Pancreas (tissue), 10 donors: ENCODE data around the gene CPT1A. TPM values are rescaled to one million over a fixed set of nuclear protein-coding genes. Genes with fewer than 3 reads are reported as not detected.
A peak's percentile ranks its signal among the peaks of the same experiment; 100 is the strongest.

ENCODE experiments used
- ATAC-seq, 4 donors: fragments of 200-7000 bp; cut with Tn5 transposase; one replicate each; pipeline versions ENCODE4 v1.8.0 to v1.9.1; 2020; ENCODE audit warnings: mild to moderate bottlenecking in 4 of 4, moderate library complexity in 4 of 4
- DNase-seq, 6 donors: peaks; one replicate each; pipeline ENCODE4 v3.0.0-alpha.2; 2020
- FAIRE-seq: peaks from 2 replicates; lab custom pipeline; 2012; peaks lifted over from hg19 to GRCh38; lab: Jason Lieb, UNC
- H3K27ac ChIP-seq, 4 donors: fragments of 200-600 bp; sonication (generic); 1 replicate in 3 of 4; 2 replicates in 1 of 4; pipeline versions ENCODE4 v1.5.0 to v1.8.0; 2020
- H3K27me3 ChIP-seq, 4 donors: fragments of 200-600 bp; one replicate each; pipeline ENCODE4 v1.8.0; 2021
- H3K36me3 ChIP-seq, 3 donors: fragments of 200-600 bp; sonication (generic) in 1 of 3; one replicate each; pipeline versions ENCODE4 v1.5.0 to v1.8.0; 2020 to 2021
- H3K4me1 ChIP-seq, 3 donors: fragments of 200-600 bp; one replicate each; pipeline ENCODE4 v1.8.0; 2021
- H3K4me3 ChIP-seq, 4 donors: fragments of 200-600 bp; sonication (generic) in 2 of 4; one replicate each; pipeline versions ENCODE4 v1.5.0 to v1.8.0; 2020 to 2021
- H3K9me3 ChIP-seq, 4 donors: fragments of 200-600 bp; one replicate each; pipeline ENCODE4 v1.8.0; 2021
- CTCF ChIP-seq, 4 donors: fragments of 200-600 bp; sonication (generic) in 3 of 4; IDR thresholded peaks; one replicate each; pipeline versions ENCODE4 v1.5.0 to v1.8.0; 2021; ENCODE audit warnings: antibody characterized with exemption in 4 of 4
- WGBS, 2 donors: extraction: QIAGEN DNeasy Blood & Tissue Kit; methylation state at CpG; one replicate each; pipeline ENCODE4 v1.1.7; 2013; 5-methylcytosine and 5-hydroxymethylcytosine counted together
- intact Hi-C, 3 donors: fragments of 100-400 bp; cut with DNase I; formaldehyde crosslinking; loops; one replicate each; pipeline versions ENCODE4 v1.11.1 to v1.14.2; 2022
- polyA plus RNA-seq, 2 donors: library from polyadenylated mRNA; stranded (reverse); fragments of 200-250 nt; gene quantifications; one replicate each; pipeline ENCODE4 v1.2.3, GENCODE V29; 2013
- total RNA-seq, 6 donors: library from RNA; stranded (reverse); fragmentation: NEBNext Ultra II Directional in 4 of 6; extraction: Animal tissue kit (Norgen Biotek cat#: 25700) in 4 of 6; gene quantifications; one replicate each; pipeline versions ENCODE4 v1.2.1 to v1.2.4, GENCODE V29; 2021 to 2023
- donor health status: healthy with polysubstance abuse.
- donor health status: DM: no; HTN: no; CAD: no; lungs with moderate emphysema.
- donor health status: DM: no; HTN: no; CAD: no.
- donor health status: control.
- donor health status: control.
- donor health status: Bipolar disorder and iron deficiency.
- donor health status: DM: yes; HTN: yes; CAD: no.
- donor health status: DM: no; HTN: no; CAD: no.
- donor health status: DM: no; HTN: no; CAD: no.
- donor health status: DM: yes; HTN: yes; CAD: no.

CPT1A gene
- total and polyA plus RNA-seq, 8 donors: 9.5 to 33.7 (median 20.5) TPM

GRCh38 chr11:68837583-68838571, 3.8 kb downstream of the CPT1A start:
- peaks cover 27 to 41% (median 39%) of the 10 kb centered on the region in 3 donors for H3K4me1 ChIP-seq
- no peak for FAIRE-seq
- peak overlapping the region; percentile 93 to 99 (median 94) for H3K27ac ChIP-seq
- peak overlapping the region in 2 of 4 donors; percentile 64 to 69 for H3K4me3 ChIP-seq
- no peak for ATAC-seq
- 70 to 74% methylated on average over 17 of the region's 17 CpGs for WGBS, 2 donors
- no peaks in the 10 kb centered on the region for H3K36me3 ChIP-seq
- no peak for DNase-seq
- no peak for TF ChIP-seq CTCF (IDR thresholded peaks at IDR 0.05)
- intact Hi-C loops: no loop called here
- H3K27me3 ChIP-seq: no peaks in the 10 kb centered on the region
- no peaks in the 10 kb centered on the region for H3K9me3 ChIP-seq

GRCh38 chr11:68835749-68836148, 6.0 kb downstream of the CPT1A start:
- no peaks in the 10 kb centered on the region for H3K9me3 ChIP-seq
- no peak overlapping the region for H3K4me3 ChIP-seq
- peaks cover 41 to 57% (median 47%) of the 10 kb centered on the region in 3 donors for H3K4me1 ChIP-seq
- no peak overlapping the region for H3K27ac ChIP-seq
- DNase-seq (no peak), ATAC-seq (no peak), FAIRE-seq (no peak)
- no peaks in the 10 kb centered on the region for H3K27me3 ChIP-seq
- no peak for TF ChIP-seq CTCF (IDR thresholded peaks at IDR 0.05)
- intact Hi-C loops: no loop called here
- WGBS, 2 donors: 28 to 35% methylated on average over 4 of the region's 4 CpGs
- no peaks in the 10 kb centered on the region for H3K36me3 ChIP-seq

GRCh38 chr11:68835328-68835727, 6.4 kb downstream of the CPT1A start:
- ATAC-seq (no peak), DNase-seq (no peak), FAIRE-seq (no peak)
- Histone ChIP-seq H3K4me3 (no peak overlapping the region), H3K4me1 (peaks cover 39 to 61% (median 47%) of the 10 kb centered on the region in 3 donors), H3K9me3 (no peaks in the 10 kb centered on the region), H3K27me3 (no peaks in the 10 kb centered on the region), H3K27ac (no peak overlapping the region), H3K36me3 (no peaks in the 10 kb centered on the region)
- intact Hi-C loops: no loop called here
- no peak for TF ChIP-seq CTCF (IDR thresholded peaks at IDR 0.05)
- 76 to 81% methylated on average over 5 of the region's 5 CpGs for WGBS, 2 donors

- H3K36me3 ChIP-seq: no peaks in the 10 kb centered on the region
- WGBS, 2 donors: 40 to 45% methylated on average over 8 of the region's 8 CpGs
- no peaks in the 10 kb centered on the region for H3K27me3 ChIP-seq
- intact Hi-C loops: no loop called here
- TF ChIP-seq CTCF (IDR thresholded peaks at IDR 0.05): no peak
- peaks cover 31 to 63% (median 40%) of the 10 kb centered on the region in 3 donors for H3K4me1 ChIP-seq
- H3K4me3 ChIP-seq: no peak overlapping the region
- H3K27ac ChIP-seq: peak overlapping the region in 3 of 4 donors; percentile 25 to 59 (median 28)
- ATAC-seq (peak in 3 of 4 donors; percentile 23 to 74 (median 54)), FAIRE-seq (no peak), DNase-seq (peak in 1 of 6 donors; percentile 44)
- no peaks in the 10 kb centered on the region for H3K9me3 ChIP-seq
These were observed 9.1 kb downstream of the CPT1A start for GRCh38 chr11:68832476-68833181.
